ENCODE measurements around the gene CLTC. TPM values are rescaled to one million over a fixed set of nuclear protein-coding genes. Genes with fewer than 3 reads are reported as not detected.
A peak's percentile ranks its signal among the peaks of the same experiment; 100 is the strongest.

Gene CLTC
- polyA plus RNA-seq, 2 of the 4 experiments (the other 2 are of a cell fraction), result 183 to 360 TPM

DNA sequence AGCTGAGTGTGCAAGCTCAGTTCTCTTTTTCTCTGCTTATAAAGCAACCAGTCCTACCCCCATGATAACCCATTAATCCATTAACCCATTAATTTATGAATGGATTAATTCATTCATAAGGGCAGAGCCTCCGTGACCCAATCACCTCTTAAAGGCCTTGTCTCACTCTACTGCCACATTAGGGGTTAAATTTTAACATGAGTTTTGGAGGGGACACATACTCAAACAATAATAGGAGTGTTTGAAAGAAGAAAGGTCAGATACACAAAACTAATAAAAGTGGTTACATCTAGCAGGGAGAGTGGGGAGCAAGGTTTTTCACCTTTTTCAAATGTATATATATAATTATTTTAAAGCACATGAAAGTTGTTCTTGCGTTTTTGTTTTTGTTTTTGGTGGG, 94.6 kb downstream of the CLTC start:
- ATAC-seq, result no peak
- POLR2A ChIA-PET, result no interaction called here
- CTCF ChIA-PET, result no interaction called here

DNA sequence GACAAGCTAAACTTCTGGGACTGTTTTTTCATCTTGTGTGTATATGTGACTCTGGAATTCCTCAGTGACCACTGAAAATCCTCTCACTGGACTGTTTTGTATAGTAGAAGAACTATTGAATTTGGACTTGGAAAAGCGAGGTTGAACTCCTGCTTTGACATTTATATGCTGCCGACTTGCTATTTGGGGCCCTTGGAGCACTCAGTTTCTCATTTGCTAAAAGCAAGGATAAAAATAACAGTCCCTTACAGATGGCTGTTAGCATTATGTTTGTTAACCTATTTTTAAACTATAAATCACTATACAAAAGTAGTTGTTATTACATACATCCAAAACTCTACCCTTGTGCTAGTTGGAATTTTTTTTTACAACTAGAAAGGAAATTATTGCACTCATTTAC, 96.7 kb downstream of the CLTC start:
- DNase-seq (ENCODE audit: low read depth in 1 of 2, low spot score in 1 of 2) (no peak), FAIRE-seq (no peak), ATAC-seq (no peak)
- Histone ChIP-seq H3K4me1 (0 out of 3 replicates have a peak, but pooled peaks cover 4% of the 10 kb centered on the region), H3K9me3 (no peaks in the 10 kb centered on the region), H3K27ac (no peak overlapping the region), H3K4me3 (no peak overlapping the region), H3K4me2 (no peak overlapping the region)
- ChIA-PET POLR2A (no interaction called here), CTCF (interaction anchor here (0.6 kb wide), 1 partner anchor 133 kb away, joined by 3 read pairs; no protein-coding TSS in a partner anchor)
- TF ChIP-seq MYC (IDR thresholded peaks at IDR 0.05; ENCODE audit: borderline replicate concordance, low read length) (no peak), HOXB5 (CRISPR knock-in tag; IDR thresholded peaks at IDR 0.05) (no peak), RFX5 (IDR thresholded peaks at IDR 0.05) (no peak), BHLHE40 (IDR thresholded peaks at IDR 0.05; ENCODE audit: low read depth, low read length) (no peak), HDAC2 (IDR thresholded peaks at IDR 0.05) (no peak), RARB (CRISPR knock-in tag; IDR thresholded peaks at IDR 0.05) (no peak), MAZ (IDR thresholded peaks at IDR 0.05; ENCODE audit: borderline replicate concordance, low read depth, low read length) (no peak)
- TF ChIP-seq, protein P1, sequence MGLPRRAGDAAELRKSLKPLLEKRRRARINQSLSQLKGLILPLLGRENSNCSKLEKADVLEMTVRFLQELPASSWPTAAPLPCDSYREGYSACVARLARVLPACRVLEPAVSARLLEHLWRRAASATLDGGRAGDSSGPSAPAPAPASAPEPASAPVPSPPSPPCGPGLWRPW (IDR thresholded peaks at IDR 0.05), result no peak
- TF ChIP-seq, protein P2, sequence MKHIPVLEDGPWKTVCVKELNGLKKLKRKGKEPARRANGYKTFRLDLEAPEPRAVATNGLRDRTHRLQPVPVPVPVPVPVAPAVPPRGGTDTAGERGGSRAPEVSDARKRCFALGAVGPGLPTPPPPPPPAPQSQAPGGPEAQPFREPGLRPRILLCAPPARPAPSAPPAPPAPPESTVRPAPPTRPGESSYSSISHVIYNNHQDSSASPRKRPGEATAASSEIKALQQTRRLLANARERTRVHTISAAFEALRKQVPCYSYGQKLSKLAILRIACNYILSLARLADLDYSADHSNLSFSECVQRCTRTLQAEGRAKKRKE (CRISPR knock-in tag; IDR thresholded peaks at IDR 0.05; ENCODE audit: low read depth), result no peak
- TF ChIP-seq, protein P3, sequence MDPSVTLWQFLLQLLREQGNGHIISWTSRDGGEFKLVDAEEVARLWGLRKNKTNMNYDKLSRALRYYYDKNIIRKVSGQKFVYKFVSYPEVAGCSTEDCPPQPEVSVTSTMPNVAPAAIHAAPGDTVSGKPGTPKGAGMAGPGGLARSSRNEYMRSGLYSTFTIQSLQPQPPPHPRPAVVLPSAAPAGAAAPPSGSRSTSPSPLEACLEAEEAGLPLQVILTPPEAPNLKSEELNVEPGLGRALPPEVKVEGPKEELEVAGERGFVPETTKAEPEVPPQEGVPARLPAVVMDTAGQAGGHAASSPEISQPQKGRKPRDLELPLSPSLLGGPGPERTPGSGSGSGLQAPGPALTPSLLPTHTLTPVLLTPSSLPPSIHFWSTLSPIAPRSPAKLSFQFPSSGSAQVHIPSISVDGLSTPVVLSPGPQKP (IDR thresholded peaks at IDR 0.05; ENCODE audit: low read depth, low read length), result no peak
- TF ChIP-seq, protein P4, sequence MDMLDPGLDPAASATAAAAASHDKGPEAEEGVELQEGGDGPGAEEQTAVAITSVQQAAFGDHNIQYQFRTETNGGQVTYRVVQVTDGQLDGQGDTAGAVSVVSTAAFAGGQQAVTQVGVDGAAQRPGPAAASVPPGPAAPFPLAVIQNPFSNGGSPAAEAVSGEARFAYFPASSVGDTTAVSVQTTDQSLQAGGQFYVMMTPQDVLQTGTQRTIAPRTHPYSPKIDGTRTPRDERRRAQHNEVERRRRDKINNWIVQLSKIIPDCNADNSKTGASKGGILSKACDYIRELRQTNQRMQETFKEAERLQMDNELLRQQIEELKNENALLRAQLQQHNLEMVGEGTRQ (IDR thresholded peaks at IDR 0.05), result no peak
- 79% methylated on average over 2 of the region's 2 CpGs for WGBS (ENCODE audit: missing lambda C conversion rate)

More for the DNA sequence above, 94.6 kb downstream of the CLTC start:
- TF ChIP-seq TP53 (CRISPR knock-in tag; IDR thresholded peaks at IDR 0.05) (no peak), ZFP36 (IDR thresholded peaks at IDR 0.05; ENCODE audit: borderline replicate concordance, partially characterized antibody) (no peak), JUN (IDR thresholded peaks at IDR 0.05) (no peak), RARB (CRISPR knock-in tag; IDR thresholded peaks at IDR 0.05) (no peak), KDM5A (IDR thresholded peaks at IDR 0.05) (no peak), ESRRA (IDR thresholded peaks at IDR 0.05; ENCODE audit: borderline replicate concordance, low read length) (no peak), ZSCAN20 (CRISPR knock-in tag; IDR thresholded peaks at IDR 0.05) (no peak)
- TF ChIP-seq, protein P4 (IDR thresholded peaks at IDR 0.05), result no peak
- TF ChIP-seq, protein P3 (IDR thresholded peaks at IDR 0.05; ENCODE audit: low read depth, low read length), result no peak
- H3K4me2 ChIP-seq, result no peak overlapping the region
- peaks cover 18% of the 10 kb centered on the region; the same call in 2 of the 3 replicates for H3K4me1 ChIP-seq
- 90% methylated on average over 2 of the region's 2 CpGs for WGBS (ENCODE audit: missing lambda C conversion rate)
- FAIRE-seq, result no peak
- H3K9me3 ChIP-seq, result no peaks in the 10 kb centered on the region
- no peak overlapping the region for H3K27ac ChIP-seq
- DNase-seq (ENCODE audit: low read depth in 1 of 2, low spot score in 1 of 2), result no peak
- H3K4me3 ChIP-seq, result no peak overlapping the region

DNA sequence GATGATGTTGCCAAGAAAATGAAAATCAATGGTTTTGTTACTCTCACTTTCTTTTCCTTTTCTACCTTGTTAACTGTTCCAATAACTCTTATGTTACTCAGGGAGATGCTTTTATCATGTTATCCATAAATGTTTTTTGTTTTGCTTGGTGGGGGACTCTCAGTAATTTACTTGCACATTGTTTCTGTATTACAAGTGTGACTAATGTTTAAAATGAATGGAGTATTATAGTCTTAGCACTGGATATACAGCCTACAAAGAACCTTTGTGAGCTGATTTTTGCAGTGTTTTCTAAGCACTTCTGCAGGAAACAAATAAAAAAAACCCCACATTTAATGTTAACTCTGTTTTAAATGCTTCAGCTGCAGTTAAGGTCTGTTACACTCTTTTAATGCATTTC, 99.8 kb downstream of the CLTC start:
- CTCF ChIA-PET, result interaction anchor here (2.3 kb wide), 1 partner anchor 27 kb away, joined by 8 read pairs; no protein-coding TSS in a partner anchor
- TF ChIP-seq, protein P5, sequence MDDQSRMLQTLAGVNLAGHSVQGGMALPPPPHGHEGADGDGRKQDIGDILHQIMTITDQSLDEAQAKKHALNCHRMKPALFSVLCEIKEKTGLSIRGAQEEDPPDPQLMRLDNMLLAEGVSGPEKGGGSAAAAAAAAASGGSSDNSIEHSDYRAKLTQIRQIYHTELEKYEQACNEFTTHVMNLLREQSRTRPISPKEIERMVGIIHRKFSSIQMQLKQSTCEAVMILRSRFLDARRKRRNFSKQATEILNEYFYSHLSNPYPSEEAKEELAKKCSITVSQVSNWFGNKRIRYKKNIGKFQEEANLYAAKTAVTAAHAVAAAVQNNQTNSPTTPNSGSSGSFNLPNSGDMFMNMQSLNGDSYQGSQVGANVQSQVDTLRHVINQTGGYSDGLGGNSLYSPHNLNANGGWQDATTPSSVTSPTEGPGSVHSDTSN (IDR thresholded peaks at IDR 0.05), result no peak
- TF ChIP-seq EHMT2 (IDR thresholded peaks at IDR 0.05; ENCODE audit: low read depth) (no peak), FOSL2 (IDR thresholded peaks at IDR 0.05) (no peak), FOSL2 (CRISPR knock-in tag; IDR thresholded peaks at IDR 0.05) (no peak), JUNB (IDR thresholded peaks at IDR 0.05) (no peak), NPAS2 (CRISPR knock-in tag; IDR thresholded peaks at IDR 0.05; ENCODE audit: borderline replicate concordance) (no peak), PHF8 (IDR thresholded peaks at IDR 0.05; ENCODE audit: borderline replicate concordance, low read depth) (no peak), MYC (IDR thresholded peaks at IDR 0.05; ENCODE audit: borderline replicate concordance, low read length) (no peak), RNF2 (IDR thresholded peaks at IDR 0.05; ENCODE audit: borderline replicate concordance, low read depth) (no peak), HOXB5 (CRISPR knock-in tag; IDR thresholded peaks at IDR 0.05) (no peak)
- TF ChIP-seq, protein P1 (IDR thresholded peaks at IDR 0.05), result no peak
- TF ChIP-seq, protein P6, sequence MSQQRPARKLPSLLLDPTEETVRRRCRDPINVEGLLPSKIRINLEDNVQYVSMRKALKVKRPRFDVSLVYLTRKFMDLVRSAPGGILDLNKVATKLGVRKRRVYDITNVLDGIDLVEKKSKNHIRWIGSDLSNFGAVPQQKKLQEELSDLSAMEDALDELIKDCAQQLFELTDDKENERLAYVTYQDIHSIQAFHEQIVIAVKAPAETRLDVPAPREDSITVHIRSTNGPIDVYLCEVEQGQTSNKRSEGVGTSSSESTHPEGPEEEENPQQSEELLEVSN (IDR thresholded peaks at IDR 0.05; ENCODE audit: borderline replicate concordance, low read depth), result no peak

More for the DNA sequence above, 99.8 kb downstream of the CLTC start:
- POLR2A ChIA-PET, result interaction anchor here (1.0 kb wide), 1 partner anchor 12 kb away, joined by 4 read pairs; the partner anchor contains the start of genes PTRH2 and VMP1
- peaks cover 9% of the 10 kb centered on the region; the same call in 1 of the 3 replicates for H3K4me1 ChIP-seq
- FAIRE-seq, result peak; percentile 63
- H3K27ac ChIP-seq, result no peak overlapping the region
- no peak for ATAC-seq
- no peak for DNase-seq (ENCODE audit: low read depth in 1 of 2, low spot score in 1 of 2)
- H3K4me2 ChIP-seq, result no peak overlapping the region
- no peak overlapping the region for H3K4me3 ChIP-seq
- H3K9me3 ChIP-seq, result no peaks in the 10 kb centered on the region
